GM12865 (cell line): ENCODE results near the gene SDHAF1.
"Not testable (repeated sequence)": the region's sequence is repeated elsewhere in the genome, so short reads cannot be mapped to it uniquely, and the experiment has no call there.

Source experiments
- DNase-seq: peaks from one replicate; pipeline ENCODE4 v3.0.0; 2010; ENCODE audit warnings: low read depth
- H3K4me3 ChIP-seq: 2 replicates; pipeline ENCODE4 v1.5.1; 2011; ENCODE audit warnings: mild to moderate bottlenecking, low read depth, low read length, control low read depth
- TF ChIP-seq, protein P1 (sequence below): IDR thresholded peaks from 2 replicates; pipeline ENCODE4 v1.5.1; 2011; ENCODE audit warnings: low read length, control low read depth, low read depth, inconsistent platforms; ENCODE audit not compliant: insufficient read depth; ENCODE audit errors: missing control alignments

SDHAF1 gene, protein sequence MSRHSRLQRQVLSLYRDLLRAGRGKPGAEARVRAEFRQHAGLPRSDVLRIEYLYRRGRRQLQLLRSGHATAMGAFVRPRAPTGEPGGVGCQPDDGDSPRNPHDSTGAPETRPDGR

DNA sequence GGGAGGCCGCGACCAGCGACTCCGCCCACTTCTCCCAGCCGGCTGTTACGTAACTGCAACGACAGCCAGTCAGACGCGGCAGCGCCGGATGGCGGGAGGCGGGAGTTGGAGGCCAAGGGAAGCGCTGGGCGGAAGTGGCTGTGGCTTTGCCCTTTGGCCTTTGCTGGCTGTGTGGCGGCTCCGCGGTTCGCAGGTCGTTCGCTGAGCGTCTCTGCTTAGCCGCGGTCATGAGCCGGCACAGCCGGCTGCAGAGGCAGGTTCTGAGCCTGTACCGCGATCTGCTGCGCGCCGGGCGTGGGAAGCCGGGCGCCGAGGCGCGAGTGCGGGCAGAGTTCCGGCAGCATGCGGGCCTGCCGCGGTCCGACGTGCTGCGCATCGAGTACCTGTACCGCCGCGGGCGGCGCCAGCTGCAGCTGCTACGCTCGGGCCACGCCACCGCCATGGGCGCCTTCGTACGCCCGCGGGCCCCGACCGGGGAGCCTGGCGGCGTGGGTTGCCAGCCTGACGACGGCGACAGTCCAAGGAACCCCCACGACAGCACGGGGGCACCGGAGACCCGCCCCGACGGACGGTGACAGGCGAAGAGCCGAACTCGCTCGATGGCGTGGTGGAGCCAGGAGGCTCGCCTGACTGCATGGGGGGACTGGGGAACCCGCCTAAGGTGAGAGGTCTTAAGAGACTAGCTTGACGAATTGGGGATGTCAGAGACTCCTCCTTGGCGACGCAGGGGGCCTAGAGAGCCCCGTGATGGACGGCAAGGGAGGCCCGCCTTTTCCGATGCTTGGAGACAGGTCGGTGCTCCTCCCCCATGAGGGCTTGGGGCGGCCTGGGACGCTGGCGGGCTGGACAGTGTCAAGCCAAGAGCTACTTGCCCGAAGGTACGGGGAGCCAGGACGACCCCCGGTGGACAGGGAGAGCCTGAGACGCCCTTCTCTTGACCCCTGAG, at the start of gene SDHAF1:
Gene SDHAF1, plus strand, starts transcription at position 141 of the 946 bp plus-strand sequence. Its CDS starts 87 bp downstream, at position 228.
- peak within 1 kb of the TSS; percentile 86 for H3K4me3 ChIP-seq
- TF ChIP-seq, protein P1, sequence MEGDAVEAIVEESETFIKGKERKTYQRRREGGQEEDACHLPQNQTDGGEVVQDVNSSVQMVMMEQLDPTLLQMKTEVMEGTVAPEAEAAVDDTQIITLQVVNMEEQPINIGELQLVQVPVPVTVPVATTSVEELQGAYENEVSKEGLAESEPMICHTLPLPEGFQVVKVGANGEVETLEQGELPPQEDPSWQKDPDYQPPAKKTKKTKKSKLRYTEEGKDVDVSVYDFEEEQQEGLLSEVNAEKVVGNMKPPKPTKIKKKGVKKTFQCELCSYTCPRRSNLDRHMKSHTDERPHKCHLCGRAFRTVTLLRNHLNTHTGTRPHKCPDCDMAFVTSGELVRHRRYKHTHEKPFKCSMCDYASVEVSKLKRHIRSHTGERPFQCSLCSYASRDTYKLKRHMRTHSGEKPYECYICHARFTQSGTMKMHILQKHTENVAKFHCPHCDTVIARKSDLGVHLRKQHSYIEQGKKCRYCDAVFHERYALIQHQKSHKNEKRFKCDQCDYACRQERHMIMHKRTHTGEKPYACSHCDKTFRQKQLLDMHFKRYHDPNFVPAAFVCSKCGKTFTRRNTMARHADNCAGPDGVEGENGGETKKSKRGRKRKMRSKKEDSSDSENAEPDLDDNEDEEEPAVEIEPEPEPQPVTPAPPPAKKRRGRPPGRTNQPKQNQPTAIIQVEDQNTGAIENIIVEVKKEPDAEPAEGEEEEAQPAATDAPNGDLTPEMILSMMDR, result no peak
- peak; percentile 97 for DNase-seq

DNA sequence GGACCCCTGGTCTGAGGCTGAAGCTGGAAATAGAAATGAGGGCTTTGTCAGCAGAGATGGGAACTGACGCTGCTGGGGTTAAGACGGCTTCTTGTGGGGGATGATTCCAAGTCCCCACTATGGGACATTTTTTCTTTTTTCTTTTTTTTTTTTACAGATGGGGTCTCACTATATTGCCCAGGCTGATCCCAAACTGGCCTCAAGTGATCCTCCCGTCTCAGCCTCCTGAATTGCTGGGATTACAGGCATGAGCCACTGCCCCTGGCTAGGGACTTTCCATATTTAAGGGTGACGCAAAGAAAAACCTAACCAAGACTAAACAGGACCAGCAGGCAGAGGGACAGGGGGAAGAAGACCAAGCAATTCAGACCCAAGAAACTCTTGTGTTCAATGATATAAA, 48.8 kb upstream of the SDHAF1 start:
- TF ChIP-seq, protein P1, result no peak
- no peak for DNase-seq
- no peak overlapping the region for H3K4me3 ChIP-seq

DNA sequence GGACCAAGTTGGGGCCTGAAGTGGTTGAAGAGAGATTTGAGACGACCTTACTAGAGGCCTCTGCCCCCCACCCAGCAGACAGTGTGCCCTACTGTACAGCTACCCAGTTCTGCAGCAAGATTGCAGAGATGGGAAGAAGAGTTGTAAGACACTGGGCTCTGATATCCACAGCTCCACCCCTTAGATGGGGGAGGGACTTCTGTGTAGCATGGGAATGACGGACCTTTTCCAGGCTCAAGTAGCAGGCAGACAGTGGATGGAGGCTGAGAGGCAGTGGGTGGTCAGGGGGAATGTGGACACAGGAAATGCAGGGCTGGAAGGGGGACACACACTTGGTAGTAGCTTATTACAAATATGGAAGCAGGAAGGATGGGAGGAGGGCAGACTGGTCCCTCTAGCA, 45.9 kb upstream of the SDHAF1 start:
- DNase-seq, result no peak
- TF ChIP-seq, protein P1, result no peak
- H3K4me3 ChIP-seq, result no peak overlapping the region

DNA sequence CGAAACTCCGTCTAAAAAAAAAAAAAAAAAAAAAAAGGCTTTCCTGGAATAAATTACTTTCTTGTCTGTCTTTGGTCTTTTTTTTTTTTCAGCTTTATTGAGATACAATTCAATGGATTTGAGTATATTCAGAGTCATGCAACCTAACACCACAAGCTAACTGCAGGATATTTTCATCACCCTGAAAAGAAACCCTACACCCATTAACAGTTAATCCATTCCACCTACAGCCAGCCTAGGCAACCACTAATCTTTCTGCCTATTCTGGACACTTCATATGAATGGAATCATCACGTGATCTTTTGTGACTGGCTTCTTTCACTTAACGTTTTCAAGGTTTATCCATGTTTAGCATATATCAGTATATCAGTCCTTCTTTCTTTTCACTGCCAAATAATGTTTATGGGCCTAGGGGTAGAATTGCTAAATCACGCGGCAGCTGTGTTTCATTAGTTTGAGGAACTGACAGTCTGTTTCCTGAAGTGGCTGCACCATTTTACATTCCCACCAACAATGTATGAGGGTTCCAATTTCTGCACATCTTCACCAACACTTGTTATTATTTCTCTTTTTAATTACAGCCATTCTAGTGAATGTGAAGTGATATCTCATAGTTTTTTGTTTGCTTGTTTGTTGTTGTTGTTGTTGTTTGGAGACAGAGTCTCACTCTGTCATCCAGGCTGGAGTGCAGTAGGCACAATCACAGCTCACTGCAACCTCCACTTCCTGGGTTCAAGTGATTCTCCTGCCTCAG, 38.9 kb upstream of the SDHAF1 start:
- no peak for DNase-seq
- TF ChIP-seq, protein P1, result no peak

DNA sequence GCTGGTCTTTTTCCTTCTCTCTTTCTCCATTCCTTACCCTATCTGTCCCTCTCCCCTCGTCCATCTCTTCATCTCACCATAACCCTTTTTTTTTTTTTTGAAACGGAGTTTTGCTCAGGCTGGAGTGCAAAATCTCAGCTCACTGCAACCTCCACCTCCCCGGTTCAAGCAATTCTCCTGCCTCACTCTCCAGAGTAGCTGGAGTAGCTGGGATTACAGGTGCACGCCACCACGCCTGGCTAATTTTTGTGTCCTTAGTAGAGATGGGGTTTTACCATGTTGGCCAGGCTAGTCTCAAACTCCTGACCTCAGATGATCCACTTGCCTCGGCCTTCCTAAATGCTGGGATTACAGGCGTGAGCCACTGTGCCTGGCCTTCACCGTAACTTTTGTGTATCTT, 37.6 kb upstream of the SDHAF1 start:
- DNase-seq, H3K4me3 ChIP-seq: not testable (repeated sequence)

More for the DNA sequence above, 38.9 kb upstream of the SDHAF1 start:
- no peak overlapping the region for H3K4me3 ChIP-seq

DNA sequence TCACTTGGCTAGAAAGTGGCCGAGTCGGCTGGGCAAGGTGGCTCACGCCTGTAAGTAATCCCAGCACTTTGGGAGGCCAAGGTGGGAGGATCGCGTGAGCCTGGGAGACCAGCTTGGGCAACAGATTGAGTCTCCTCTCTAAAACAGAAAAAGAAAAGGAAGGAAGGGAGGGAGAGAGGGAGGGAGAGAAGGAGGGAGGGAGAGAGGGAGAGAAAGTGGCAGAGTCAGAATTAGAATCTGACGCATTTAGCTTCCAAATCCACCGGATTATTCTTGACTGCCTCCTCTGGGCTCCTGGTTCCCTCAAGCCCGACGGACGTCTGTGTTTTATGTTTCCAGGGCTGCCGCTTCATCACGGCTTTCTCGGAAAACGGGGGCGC, 36.3 kb upstream of the SDHAF1 start:
- TF ChIP-seq, protein P1, result no peak
- no peak overlapping the region for H3K4me3 ChIP-seq
- no peak for DNase-seq
